PC-9 (cell line): ENCODE data around the gene TRIO. TPM values are rescaled to one million over a fixed set of nuclear protein-coding genes. Genes with fewer than 3 reads are reported as not detected.

Experiments used
- BruUV-seq: library from RNA; stranded (reverse); fragments of 400-500 nt; replicated peaks from 2 replicates; lab custom pipeline; 2021; lab: Mats Ljungman, UMichigan
- CTCF ChIA-PET: fragments of 300-600 bp; sonication (Branson Sonifier 250); formaldehyde crosslinking; loops from one replicate; lab custom pipeline; 2022; ENCODE audit warnings: antibody characterized with exemption; lab: Charles Lee
- POLR2A ChIA-PET: fragments of 300-600 bp; sonication (Branson Sonifier 250); formaldehyde crosslinking; loops from one replicate; lab custom pipeline; 2022; ENCODE audit warnings: antibody characterized with exemption; ENCODE audit not compliant: unreplicated experiment; lab: Charles Lee
- DNase-seq, 2 experiments: peaks; one replicate each; pipeline versions ENCODE4 v3.0.0 to v3.0.0-alpha.2; 2015 to 2022; ENCODE audit warnings: mixed read lengths in 1 of 2
- H2AFZ ChIP-seq: fragments of 200-600 bp; sonication (generic); 2 replicates; pipeline ENCODE4 v1.8.1; 2017; ENCODE audit warnings: antibody characterized with exemption
- H3F3A ChIP-seq: fragments of 200-600 bp; sonication (generic); 2 replicates; pipeline ENCODE4 v1.8.1; 2017; ENCODE audit warnings: antibody characterized with exemption, mild to moderate bottlenecking, low read depth; ENCODE audit not compliant: insufficient read depth
- H3K27ac ChIP-seq: fragments of 200-600 bp; sonication (generic); 2 replicates; pipeline ENCODE4 v1.6.1; 2016; ENCODE audit warnings: mixed run types
- H3K27me3 ChIP-seq: fragments of 200-600 bp; sonication (generic); 2 replicates; pipeline ENCODE4 v1.6.1; 2016; ENCODE audit warnings: low read depth, mixed run types; ENCODE audit not compliant: insufficient read depth
- H3K36me3 ChIP-seq: fragments of 200-600 bp; sonication (generic); 2 replicates; pipeline ENCODE4 v1.6.1; 2016; ENCODE audit warnings: low read depth, mixed run types
- H3K4me1 ChIP-seq: fragments of 200-600 bp; sonication (generic); replicated peaks from 2 replicates; pipeline ENCODE4 v1.6.1; 2016; ENCODE audit warnings: mixed run types; ENCODE audit not compliant: insufficient read depth
- H3K4me2 ChIP-seq: fragments of 200-600 bp; sonication (generic); 2 replicates; pipeline ENCODE4 v1.6.1; 2017; ENCODE audit warnings: mixed run types
- H3K4me3 ChIP-seq: fragments of 200-600 bp; sonication (generic); 2 replicates; pipeline ENCODE4 v1.6.1; 2016; ENCODE audit warnings: mixed run types
- H3K79me2 ChIP-seq: fragments of 200-600 bp; sonication (generic); 2 replicates; pipeline ENCODE4 v1.6.1; 2017; ENCODE audit warnings: low read depth, mixed run types
- H3K9me2 ChIP-seq: fragments of 200-600 bp; sonication (generic); 2 replicates; pipeline ENCODE4 v1.8.1; 2017; ENCODE audit warnings: mild to moderate bottlenecking; ENCODE audit not compliant: insufficient read depth
- H3K9me3 ChIP-seq: fragments of 200-600 bp; sonication (generic); 2 replicates; pipeline ENCODE4 v1.8.1; 2016; ENCODE audit warnings: low read depth; ENCODE audit not compliant: insufficient read depth
- H4K20me1 ChIP-seq: fragments of 200-600 bp; sonication (generic); 2 replicates; pipeline ENCODE4 v1.8.1; 2017; ENCODE audit not compliant: insufficient read depth
- EZH2 ChIP-seq: fragments of 200-600 bp; sonication (generic); IDR thresholded peaks from 2 replicates; pipeline ENCODE4 v1.8.0; 2017; ENCODE audit warnings: antibody characterized with exemption, low read depth
- intact Hi-C: fragments of 100-400 bp; cut with micrococcal nuclease; formaldehyde crosslinking; loops from one replicate; pipeline ENCODE4 v1.10.0; 2022; ENCODE audit not compliant: unreplicated experiment
- total RNA-seq: library from RNA; stranded (reverse); gene quantifications from 2 replicates; pipeline ENCODE4 v1.2.3, GENCODE V29; 2021
- TF ChIP-seq, protein P1 (sequence below): fragments of 200-600 bp; sonication (generic); conservative IDR thresholded peaks from 2 replicates; pipeline ENCODE4 v1.6.1; 2017; ENCODE audit warnings: mixed run types, antibody characterized with exemption, mild to moderate bottlenecking, moderate library complexity

The TRIO gene
- total RNA-seq, 1 experiment from 2014 or later = 596 TPM

DNA sequence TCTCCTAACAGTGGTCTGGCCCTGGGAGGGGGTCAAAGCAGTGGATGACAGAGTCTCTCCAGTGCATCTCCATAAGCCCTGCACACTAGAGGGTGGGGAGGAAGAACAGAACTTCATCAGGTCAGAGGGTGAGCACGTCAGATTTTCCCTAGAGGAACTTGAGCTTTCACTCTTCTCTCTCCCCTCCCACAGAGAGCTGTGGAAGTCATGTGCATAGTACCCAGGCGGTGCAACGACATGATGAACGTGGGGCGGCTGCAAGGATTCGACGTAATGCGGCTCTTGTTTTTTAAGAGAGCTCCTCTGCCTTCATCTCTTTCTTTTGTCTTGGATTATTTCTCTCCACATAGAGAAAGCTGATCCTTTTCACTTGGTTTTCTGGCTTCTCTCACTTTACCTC, 338.2 kb downstream of the TRIO start:
- Histone ChIP-seq H3F3A (peaks cover 7% of the 10 kb centered on the region; the same call in 1 of the 2 replicates), H3K4me2 (no peak overlapping the region), H3K9me2 (no peaks in the 10 kb centered on the region), H2AFZ (no peak overlapping the region), H3K27me3 (no peaks in the 10 kb centered on the region), H4K20me1 (peaks cover 4% of the 10 kb centered on the region), H3K4me1 (0 out of 2 replicates have a peak, but pooled peaks cover 1% of the 10 kb centered on the region), H3K27ac (no peak overlapping the region), H3K36me3 (peaks cover 47% of the 10 kb centered on the region), H3K79me2 (no peaks in the 10 kb centered on the region), H3K4me3 (no peak overlapping the region), H3K9me3 (no peaks in the 10 kb centered on the region)
- CTCF ChIA-PET = no interaction called here
- no peak for DNase-seq
- intact Hi-C loops = no loop called here
- BruUV-seq = no TSS peak
- no peak for TF ChIP-seq EZH2
- TF ChIP-seq, protein P1, sequence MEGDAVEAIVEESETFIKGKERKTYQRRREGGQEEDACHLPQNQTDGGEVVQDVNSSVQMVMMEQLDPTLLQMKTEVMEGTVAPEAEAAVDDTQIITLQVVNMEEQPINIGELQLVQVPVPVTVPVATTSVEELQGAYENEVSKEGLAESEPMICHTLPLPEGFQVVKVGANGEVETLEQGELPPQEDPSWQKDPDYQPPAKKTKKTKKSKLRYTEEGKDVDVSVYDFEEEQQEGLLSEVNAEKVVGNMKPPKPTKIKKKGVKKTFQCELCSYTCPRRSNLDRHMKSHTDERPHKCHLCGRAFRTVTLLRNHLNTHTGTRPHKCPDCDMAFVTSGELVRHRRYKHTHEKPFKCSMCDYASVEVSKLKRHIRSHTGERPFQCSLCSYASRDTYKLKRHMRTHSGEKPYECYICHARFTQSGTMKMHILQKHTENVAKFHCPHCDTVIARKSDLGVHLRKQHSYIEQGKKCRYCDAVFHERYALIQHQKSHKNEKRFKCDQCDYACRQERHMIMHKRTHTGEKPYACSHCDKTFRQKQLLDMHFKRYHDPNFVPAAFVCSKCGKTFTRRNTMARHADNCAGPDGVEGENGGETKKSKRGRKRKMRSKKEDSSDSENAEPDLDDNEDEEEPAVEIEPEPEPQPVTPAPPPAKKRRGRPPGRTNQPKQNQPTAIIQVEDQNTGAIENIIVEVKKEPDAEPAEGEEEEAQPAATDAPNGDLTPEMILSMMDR = no peak
- POLR2A ChIA-PET = interaction anchor here (0.5 to 0.7 kb wide), 2 partner anchors 48 to 57 kb away, joined by 4 to 9 read pairs; no protein-coding TSS in a partner anchor

DNA sequence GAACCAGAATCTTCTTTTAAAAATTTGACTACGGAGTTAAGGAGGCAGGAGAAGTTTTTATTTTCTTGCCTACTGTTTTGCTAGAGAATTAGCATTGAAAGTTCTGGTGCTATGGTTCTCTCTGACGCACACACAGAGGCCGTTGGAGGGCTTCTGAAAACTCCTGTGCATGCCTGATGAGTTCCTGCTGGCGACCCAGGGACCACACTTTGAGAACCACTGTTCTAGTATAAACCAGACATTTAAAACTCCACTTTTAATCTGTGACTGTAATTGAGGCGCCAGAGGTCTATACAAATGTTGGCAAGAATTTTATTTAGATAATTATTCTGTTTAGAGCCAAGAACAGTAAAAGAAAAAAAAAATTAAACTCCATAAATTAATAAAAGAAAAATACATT, 338.9 kb downstream of the TRIO start:
- Histone ChIP-seq H3K27me3 (no peaks in the 10 kb centered on the region), H3K36me3 (peaks cover 45% of the 10 kb centered on the region), H2AFZ (no peak overlapping the region), H3K9me2 (no peaks in the 10 kb centered on the region), H3K4me3 (no peak overlapping the region), H3K9me3 (no peaks in the 10 kb centered on the region), H3K79me2 (no peaks in the 10 kb centered on the region), H4K20me1 (peaks cover 2% of the 10 kb centered on the region), H3K4me1 (no peaks in the 10 kb centered on the region), H3K27ac (no peak overlapping the region), H3K4me2 (no peak overlapping the region), H3F3A (peaks cover 8% of the 10 kb centered on the region; the same call in 1 of the 2 replicates)
- ChIA-PET CTCF (no interaction called here), POLR2A (no interaction called here)
- TF ChIP-seq, protein P1 = no peak
- TF ChIP-seq EZH2 = no peak
- no peak for DNase-seq
- BruUV-seq = no TSS peak
- intact Hi-C loops = no loop called here

DNA sequence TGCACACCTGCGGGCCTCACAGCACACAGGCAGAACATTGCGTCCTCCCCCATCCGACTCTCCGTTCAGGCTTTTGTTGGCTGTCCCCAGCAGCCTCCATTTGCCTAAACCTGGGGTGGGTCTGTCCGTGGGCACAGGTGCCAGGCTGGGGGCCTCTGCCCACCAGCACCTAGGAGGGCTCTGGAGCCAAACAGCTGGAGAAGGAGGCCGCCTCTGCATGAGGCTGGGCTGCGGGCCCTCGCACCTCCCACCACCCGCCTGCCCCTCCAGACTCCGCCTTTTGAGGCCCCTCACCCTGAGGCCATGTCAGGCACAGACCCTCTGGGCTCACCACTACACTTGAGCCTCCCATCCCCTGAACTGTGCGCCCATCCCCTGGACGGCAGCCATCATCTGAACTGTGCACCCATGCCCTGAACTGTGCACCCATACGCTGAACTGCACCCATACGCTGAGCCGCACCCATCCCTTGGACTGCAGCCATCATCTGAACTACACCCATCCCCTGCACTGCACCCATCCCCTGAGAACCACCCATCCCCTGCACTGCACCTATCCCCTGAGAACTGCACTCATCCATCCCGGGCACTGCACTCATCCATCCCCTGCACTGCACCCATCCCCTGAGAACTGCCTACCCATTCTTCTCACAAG, 340.5 kb downstream of the TRIO start:
- no peak for TF ChIP-seq EZH2
- TF ChIP-seq, protein P1 = no peak

More for the DNA sequence above, 340.5 kb downstream of the TRIO start:
- no peaks in the 10 kb centered on the region for H3K9me3 ChIP-seq
- no peaks in the 10 kb centered on the region for H3K79me2 ChIP-seq
- H3K9me2 ChIP-seq = no peaks in the 10 kb centered on the region
- no TSS peak for BruUV-seq
- H3K27me3 ChIP-seq = no peaks in the 10 kb centered on the region
- H3K27ac ChIP-seq = no peak overlapping the region
- DNase-seq = no peak
- H3K4me1 ChIP-seq = no peaks in the 10 kb centered on the region
- peaks cover 39% of the 10 kb centered on the region for H3K36me3 ChIP-seq
- H2AFZ ChIP-seq = no peak overlapping the region
- intact Hi-C loops = no loop called here
- POLR2A ChIA-PET = no interaction called here
- CTCF ChIA-PET = no interaction called here
- peaks cover 8% of the 10 kb centered on the region; the same call in 1 of the 2 replicates for H3F3A ChIP-seq
- no peak overlapping the region for H3K4me2 ChIP-seq
- no peaks in the 10 kb centered on the region; the same call in 1 of the 2 replicates for H4K20me1 ChIP-seq
- H3K4me3 ChIP-seq = no peak overlapping the region
